ENCODE results near the gene KRTAP17-1. TPM values are rescaled to one million over a fixed set of nuclear protein-coding genes. Genes with fewer than 3 reads are reported as not detected.

The KRTAP17-1 gene
- total RNA-seq, 1 donor: not detected

GRCh38 chr17:41339571-41340172 is 24.2 kb upstream of the KRTAP17-1 start:
- no peak for DNase-seq (ENCODE audit: low read depth)
- no peak overlapping the region for H3K4me3 ChIP-seq (ENCODE audit: low read depth, low read length)
- no peak for TF ChIP-seq CTCF (IDR thresholded peaks at IDR 0.05; ENCODE audit: insufficient read depth, low read depth, low read length)

- H3K4me3 ChIP-seq (ENCODE audit: low read depth, low read length): no peak overlapping the region
- DNase-seq (ENCODE audit: low read depth): peak; percentile 81
- TF ChIP-seq CTCF (IDR thresholded peaks at IDR 0.05; ENCODE audit: insufficient read depth, low read depth, low read length): no peak
Observed at GRCh38 chr17:41338961-41339485, 23.5 kb upstream of the KRTAP17-1 start.

GRCh38 chr17:41335747-41336146 is 20.2 kb upstream of the KRTAP17-1 start:
- no peak overlapping the region for H3K4me3 ChIP-seq (ENCODE audit: low read depth, low read length)
- no peak for TF ChIP-seq CTCF (IDR thresholded peaks at IDR 0.05; ENCODE audit: insufficient read depth, low read depth, low read length)
- DNase-seq (ENCODE audit: low read depth): no peak

GRCh38 chr17:41334385-41335305 is 19.1 kb upstream of the KRTAP17-1 start:
- no peak overlapping the region for H3K4me3 ChIP-seq (ENCODE audit: low read depth, low read length)
- no peak for DNase-seq (ENCODE audit: low read depth)
- TF ChIP-seq CTCF (IDR thresholded peaks at IDR 0.05; ENCODE audit: insufficient read depth, low read depth, low read length): no peak

GRCh38 chr17:41333836-41334235 is 18.3 kb upstream of the KRTAP17-1 start:
- H3K4me3 ChIP-seq (ENCODE audit: low read depth, low read length): no peak overlapping the region
- DNase-seq (ENCODE audit: low read depth): no peak
- TF ChIP-seq CTCF (IDR thresholded peaks at IDR 0.05; ENCODE audit: insufficient read depth, low read depth, low read length): no peak

GRCh38 chr17:41333098-41333497 is 17.6 kb upstream of the KRTAP17-1 start:
- no peak overlapping the region for H3K4me3 ChIP-seq (ENCODE audit: low read depth, low read length)
- no peak for TF ChIP-seq CTCF (IDR thresholded peaks at IDR 0.05; ENCODE audit: insufficient read depth, low read depth, low read length)
- DNase-seq (ENCODE audit: low read depth): no peak

Data from fibroblast of villous mesenchyme (primary cell).